HG03097 (cell line): ENCODE data around the gene FAM117B.
"Not testable (repeated sequence)": the region's sequence is repeated elsewhere in the genome, so short reads cannot be mapped to it uniquely, and the experiment has no call there.

Source experiments
- ATAC-seq: cut with Tn5 transposase; IDR thresholded peaks from one replicate; pipeline ENCODE4 v1.9.1; 2021; ENCODE audit not compliant: unreplicated experiment, low FRiP score

FAM117B gene

DNA sequence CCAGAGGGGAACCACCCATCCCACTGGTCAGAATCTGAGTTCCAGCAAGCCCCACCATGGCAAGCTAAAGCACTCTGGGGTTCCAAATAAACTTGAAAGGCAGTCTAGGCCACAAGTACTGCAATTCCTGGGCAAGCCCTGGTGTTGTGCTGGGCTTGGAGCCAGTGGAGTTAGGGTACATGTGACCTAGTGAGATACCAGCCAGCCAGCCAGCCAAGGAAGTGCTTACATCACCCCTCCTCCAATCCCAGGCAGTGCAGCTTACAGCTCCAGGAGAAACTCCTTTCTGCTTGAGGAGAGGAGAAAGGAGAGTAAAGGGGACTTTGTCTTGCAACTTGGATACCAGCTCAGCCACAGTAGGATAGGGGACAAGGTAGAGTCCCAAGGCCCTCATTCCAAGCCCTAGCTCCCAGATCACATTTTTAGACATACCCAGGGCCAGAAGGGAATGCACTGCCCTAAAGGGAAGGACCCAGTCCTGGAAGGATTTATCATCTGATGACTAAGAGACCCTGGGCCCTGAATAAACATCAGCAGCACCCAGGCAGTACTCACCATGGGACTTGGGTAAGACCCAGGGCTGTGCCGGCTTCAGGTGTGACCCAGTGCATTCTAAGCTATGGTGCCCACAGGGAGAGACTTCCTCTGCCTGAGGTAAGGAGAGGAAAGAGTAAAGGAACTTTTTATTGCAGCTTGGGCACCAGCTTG is 172.8 kb downstream of the FAM117B start:
- not testable (repeated sequence) for ATAC-seq

DNA sequence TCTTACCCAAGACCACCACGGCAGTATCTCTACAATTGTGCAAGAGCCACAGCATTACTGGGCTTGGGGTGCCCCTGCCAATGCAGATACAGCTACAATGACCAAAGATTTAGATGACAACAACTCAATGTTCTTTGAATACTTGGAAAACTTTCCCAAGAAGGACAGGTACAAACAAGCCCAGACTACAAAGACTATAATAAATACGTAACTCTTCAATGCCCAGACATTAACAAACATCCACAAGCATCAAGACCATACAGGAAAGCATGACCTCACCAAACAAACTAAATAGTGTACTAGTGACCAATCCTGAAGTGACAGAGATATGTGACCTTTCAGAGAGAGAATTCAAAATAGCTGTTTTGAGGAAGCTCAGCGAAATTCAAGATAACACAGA is 174.0 kb downstream of the FAM117B start:
- ATAC-seq, result no peak

DNA sequence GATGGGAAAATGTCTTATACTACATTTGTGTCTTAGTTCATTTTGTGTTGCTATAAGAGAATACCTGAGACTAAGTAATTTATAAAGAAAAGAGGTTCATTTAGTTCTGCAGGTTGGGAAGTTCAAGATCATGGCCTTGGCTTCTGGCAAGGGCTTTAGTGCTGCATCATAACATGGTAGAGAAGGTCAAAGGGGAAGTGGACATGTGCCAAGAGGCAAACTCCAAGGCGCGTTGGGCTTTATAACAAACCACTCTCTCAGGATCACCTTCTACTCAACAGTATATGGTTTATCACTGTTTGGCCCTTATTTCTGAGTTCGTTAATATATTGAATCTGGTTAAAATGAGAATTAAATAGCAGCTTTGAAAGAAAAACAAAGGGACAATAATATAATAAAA is 178.6 kb downstream of the FAM117B start:
- no peak for ATAC-seq

DNA sequence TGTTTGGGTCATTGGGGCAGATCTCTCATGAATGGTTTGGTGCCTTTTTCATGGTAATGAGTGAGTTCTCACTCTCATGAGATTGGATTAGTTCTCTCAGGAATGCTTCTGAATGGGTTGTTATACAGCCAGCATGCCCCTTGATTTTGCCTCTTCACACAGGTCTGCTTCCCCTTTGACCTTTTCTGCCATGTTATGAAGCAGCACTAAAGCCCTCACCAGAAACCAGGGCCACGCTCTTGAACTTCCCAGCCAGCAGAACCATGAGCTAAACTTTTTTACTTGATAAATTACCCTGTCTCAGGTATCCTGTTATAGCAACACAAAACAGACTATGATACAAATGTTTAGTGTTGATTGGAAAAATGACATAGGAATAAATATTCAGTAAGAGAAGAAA is 179.5 kb downstream of the FAM117B start:
- ATAC-seq, result no peak

DNA sequence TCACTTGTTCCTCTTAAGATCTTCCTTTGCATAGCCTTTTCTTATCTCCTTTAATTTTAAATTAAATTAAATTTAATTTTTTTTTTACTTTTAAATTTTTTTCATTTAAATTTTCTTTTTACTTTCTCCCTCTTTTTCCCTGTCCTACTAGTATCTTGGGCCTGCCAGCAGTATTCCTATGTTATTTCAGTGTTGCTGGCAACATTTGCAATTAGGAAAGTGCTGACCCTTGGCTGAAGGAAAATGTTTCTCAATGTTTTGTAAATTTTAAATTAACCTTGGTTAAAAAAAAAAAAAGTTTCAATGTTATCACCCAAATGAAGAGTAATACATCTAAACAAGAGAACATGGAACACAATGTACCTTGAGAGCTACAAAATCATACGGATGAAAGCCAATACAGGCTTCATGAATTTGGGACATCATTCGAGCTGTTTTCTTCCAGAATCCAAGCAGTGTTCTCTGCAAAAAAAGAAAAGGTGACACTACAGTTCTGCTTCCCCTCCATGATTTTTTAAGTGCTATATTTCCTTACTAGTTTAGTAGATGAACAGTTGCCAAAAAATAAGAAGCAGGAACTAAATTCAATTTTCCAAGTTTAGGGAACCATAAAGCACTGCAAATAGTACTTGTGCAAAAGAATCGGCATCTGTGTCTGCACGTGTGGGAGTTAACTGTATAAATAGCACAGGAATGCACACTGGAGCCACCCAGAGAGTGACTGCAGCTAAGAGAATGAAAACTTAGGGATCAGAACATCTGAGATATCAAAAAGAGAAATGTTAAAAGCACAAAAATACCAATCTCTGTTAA is 181.0 kb downstream of the FAM117B start:
- no peak for ATAC-seq

DNA sequence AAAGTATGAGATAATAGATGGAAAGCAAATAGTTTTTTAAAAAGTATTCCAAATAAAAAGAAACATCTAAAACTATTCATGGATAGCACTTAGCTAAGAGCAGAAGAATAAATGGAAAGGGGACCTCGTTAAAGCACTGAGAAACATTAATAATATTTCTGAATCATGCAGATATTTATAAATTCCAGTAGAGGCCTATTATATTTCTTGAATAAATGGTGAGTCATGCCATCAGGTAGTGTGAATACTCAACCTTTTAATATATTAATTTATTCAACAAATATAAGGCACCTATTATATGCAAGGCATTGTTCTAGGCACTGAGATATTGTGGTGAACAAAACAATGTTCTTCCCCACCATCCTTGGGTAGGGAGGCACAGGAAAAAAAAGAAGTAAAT is 183.0 kb downstream of the FAM117B start:
- ATAC-seq, result no peak

DNA sequence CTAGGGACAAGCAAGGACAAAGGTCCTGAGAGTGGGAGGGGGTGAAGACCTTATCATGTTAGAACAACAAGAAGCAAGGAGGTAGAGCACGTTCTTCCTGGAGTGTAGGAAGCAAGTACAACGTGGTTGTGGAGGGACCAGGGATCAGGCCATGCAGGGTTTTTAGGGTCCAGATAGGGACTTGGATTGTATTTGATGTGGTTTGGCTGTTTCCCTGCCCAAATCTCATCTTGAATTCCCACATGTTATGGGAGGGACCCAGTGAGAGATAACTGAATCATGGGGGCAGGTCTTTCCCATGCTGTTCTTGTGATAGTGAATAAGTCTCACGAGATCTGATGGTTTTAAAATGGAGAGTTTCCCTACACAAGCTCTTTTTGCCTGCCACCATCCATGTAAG is 183.6 kb downstream of the FAM117B start:
- no peak for ATAC-seq
